Stimulated activated naive CD8-positive, alpha-beta T cell treated with anti-CD3 and anti-CD28 coated beads, Interleukin-15, amount 100 ng/mL, for 72 hours (primary cell): ENCODE data around the gene NEDD4L.

Experiments
- ATAC-seq: fragments of 150-1000 bp; cut with Tn5 transposase; 2 replicates; pipeline ENCODE4 v1.10.0; 2021; ENCODE audit warnings: mild to moderate bottlenecking, moderate library complexity
- DNase-seq, 2 donors: peaks; one replicate each; pipeline ENCODE4 v3.0.0; 2021 to 2022
- H3K27ac Mint-ChIP-seq, 2 donors: one replicate each; pipeline ENCODE4 v1.8.0; 2022; ENCODE audit warnings: mild to moderate bottlenecking in 2 of 2, mixed read lengths in 2 of 2, moderate library complexity in 2 of 2
- H3K27me3 Mint-ChIP-seq: one replicate; pipeline ENCODE4 v1.8.0; 2022; ENCODE audit warnings: mixed read lengths
- H3K4me1 Mint-ChIP-seq: one replicate; pipeline ENCODE4 v1.8.0; 2022; ENCODE audit warnings: mild to moderate bottlenecking, mixed read lengths
- H3K4me3 Mint-ChIP-seq, 2 donors: one replicate each; pipeline ENCODE4 v1.8.0; 2022; ENCODE audit warnings: mild to moderate bottlenecking in 2 of 2, mixed read lengths in 2 of 2, moderate library complexity in 1 of 2
- H3K9me3 Mint-ChIP-seq, 2 donors: one replicate each; pipeline ENCODE4 v1.8.0; 2022; ENCODE audit warnings: mixed read lengths in 2 of 2

NEDD4L gene

GRCh38 chr18:58217052-58217451, 173.0 kb downstream of the NEDD4L start:
- H3K4me1 Mint-ChIP-seq: peaks cover 28% of the 10 kb centered on the region
- ATAC-seq: no peak
- H3K27ac Mint-ChIP-seq: no peak overlapping the region
- no peak overlapping the region for H3K4me3 Mint-ChIP-seq
- H3K27me3 Mint-ChIP-seq: peaks cover 7% of the 10 kb centered on the region
- no peaks in the 10 kb centered on the region for H3K9me3 Mint-ChIP-seq
- no peak for DNase-seq

- H3K27me3 Mint-ChIP-seq: peaks cover 7% of the 10 kb centered on the region
- no peaks in the 10 kb centered on the region for H3K9me3 Mint-ChIP-seq
- DNase-seq (no peak), ATAC-seq (no peak)
- H3K27ac Mint-ChIP-seq: no peak overlapping the region
- peaks cover 31% of the 10 kb centered on the region for H3K4me1 Mint-ChIP-seq
- H3K4me3 Mint-ChIP-seq: no peak overlapping the region
These were observed 174.1 kb downstream of the NEDD4L start for GRCh38 chr18:58218117-58218516.

GRCh38 chr18:58221060-58221725, 177.2 kb downstream of the NEDD4L start:
- no peaks in the 10 kb centered on the region for H3K9me3 Mint-ChIP-seq
- no peak overlapping the region for H3K4me3 Mint-ChIP-seq
- peaks cover 7% of the 10 kb centered on the region for H3K27me3 Mint-ChIP-seq
- ATAC-seq: no peak
- DNase-seq: no peak
- H3K4me1 Mint-ChIP-seq: peaks cover 39% of the 10 kb centered on the region
- H3K27ac Mint-ChIP-seq: no peak overlapping the region

- DNase-seq (no peak), ATAC-seq (no peak)
- H3K9me3 Mint-ChIP-seq: no peaks in the 10 kb centered on the region
- no peak overlapping the region for H3K27ac Mint-ChIP-seq
- no peaks in the 10 kb centered on the region for H3K27me3 Mint-ChIP-seq
- no peak overlapping the region for H3K4me3 Mint-ChIP-seq
- peaks cover 34% of the 10 kb centered on the region for H3K4me1 Mint-ChIP-seq
These were observed 178.6 kb downstream of the NEDD4L start for GRCh38 chr18:58222432-58223125.

GRCh38 chr18:58223717-58224424, 179.8 kb downstream of the NEDD4L start:
- H3K9me3 Mint-ChIP-seq: no peaks in the 10 kb centered on the region
- H3K4me3 Mint-ChIP-seq: no peak overlapping the region
- no peak overlapping the region for H3K27ac Mint-ChIP-seq
- H3K27me3 Mint-ChIP-seq: no peaks in the 10 kb centered on the region
- ATAC-seq (no peak), DNase-seq (no peak)
- H3K4me1 Mint-ChIP-seq: peaks cover 34% of the 10 kb centered on the region

GRCh38 chr18:58224425-58224750, 180.4 kb downstream of the NEDD4L start:
- peaks cover 34% of the 10 kb centered on the region for H3K4me1 Mint-ChIP-seq
- H3K27ac Mint-ChIP-seq: no peak overlapping the region
- H3K4me3 Mint-ChIP-seq: no peak overlapping the region
- ATAC-seq (no peak), DNase-seq (no peak)
- H3K9me3 Mint-ChIP-seq: no peaks in the 10 kb centered on the region
- H3K27me3 Mint-ChIP-seq: no peaks in the 10 kb centered on the region

- Mint-ChIP-seq H3K27ac (no peak overlapping the region), H3K9me3 (no peaks in the 10 kb centered on the region), H3K4me1 (peaks cover 34% of the 10 kb centered on the region), H3K4me3 (no peak overlapping the region), H3K27me3 (no peaks in the 10 kb centered on the region)
- peak; percentile 79 for ATAC-seq
- peak in 1 of 2 donors; percentile 21 for DNase-seq
These were observed 181.1 kb downstream of the NEDD4L start for GRCh38 chr18:58225101-58225500.

GRCh38 chr18:58226429-58226828, 182.4 kb downstream of the NEDD4L start:
- no peaks in the 10 kb centered on the region for H3K27me3 Mint-ChIP-seq
- no peaks in the 10 kb centered on the region for H3K9me3 Mint-ChIP-seq
- peak overlapping the region in 1 of 2 donors; percentile 52 for H3K27ac Mint-ChIP-seq
- no peak overlapping the region for H3K4me3 Mint-ChIP-seq
- ATAC-seq (no peak), DNase-seq (no peak)
- H3K4me1 Mint-ChIP-seq: peaks cover 40% of the 10 kb centered on the region

- no peaks in the 10 kb centered on the region for H3K9me3 Mint-ChIP-seq
- no peak overlapping the region for H3K27ac Mint-ChIP-seq
- H3K4me3 Mint-ChIP-seq: no peak overlapping the region
- no peak for DNase-seq
- peaks cover 38% of the 10 kb centered on the region for H3K4me1 Mint-ChIP-seq
- ATAC-seq: no peak
- H3K27me3 Mint-ChIP-seq: no peaks in the 10 kb centered on the region
These were observed 183.4 kb downstream of the NEDD4L start for GRCh38 chr18:58227361-58227930.

- peaks cover 30% of the 10 kb centered on the region for H3K4me1 Mint-ChIP-seq
- no peak for DNase-seq
- no peaks in the 10 kb centered on the region for H3K27me3 Mint-ChIP-seq
- no peaks in the 10 kb centered on the region for H3K9me3 Mint-ChIP-seq
- no peak for ATAC-seq
- H3K4me3 Mint-ChIP-seq: no peak overlapping the region
- H3K27ac Mint-ChIP-seq: no peak overlapping the region
These were observed 184.2 kb downstream of the NEDD4L start for GRCh38 chr18:58228176-58228575.

GRCh38 chr18:58228762-58229161, 184.7 kb downstream of the NEDD4L start:
- Mint-ChIP-seq H3K27ac (no peak overlapping the region), H3K9me3 (peaks cover 0 to 4% of the 10 kb centered on the region in 2 donors), H3K27me3 (no peaks in the 10 kb centered on the region), H3K4me1 (peaks cover 25% of the 10 kb centered on the region), H3K4me3 (no peak overlapping the region)
- DNase-seq: no peak
- no peak for ATAC-seq

- peaks cover 21% of the 10 kb centered on the region for H3K4me1 Mint-ChIP-seq
- peaks cover 0 to 5% of the 10 kb centered on the region in 2 donors for H3K9me3 Mint-ChIP-seq
- no peaks in the 10 kb centered on the region for H3K27me3 Mint-ChIP-seq
- no peak for DNase-seq
- ATAC-seq: no peak
- H3K4me3 Mint-ChIP-seq: no peak overlapping the region
- H3K27ac Mint-ChIP-seq: no peak overlapping the region
These were observed 185.1 kb downstream of the NEDD4L start for GRCh38 chr18:58229162-58229561.

GRCh38 chr18:58230438-58231179, 186.6 kb downstream of the NEDD4L start:
- no peak for ATAC-seq
- no peak overlapping the region for H3K27ac Mint-ChIP-seq

GRCh38 chr18:58231930-58232329, 187.9 kb downstream of the NEDD4L start:
- Mint-ChIP-seq H3K27ac (no peak overlapping the region), H3K4me3 (no peak overlapping the region), H3K27me3 (no peaks in the 10 kb centered on the region), H3K9me3 (peaks cover 0 to 5% of the 10 kb centered on the region in 2 donors), H3K4me1 (peaks cover 6% of the 10 kb centered on the region)
- no peak for DNase-seq
- no peak for ATAC-seq

More at GRCh38 chr18:58230438-58231179, 186.6 kb downstream of the NEDD4L start:
- no peak overlapping the region for H3K4me3 Mint-ChIP-seq
- DNase-seq: no peak
- peaks cover 6% of the 10 kb centered on the region for H3K4me1 Mint-ChIP-seq
- H3K27me3 Mint-ChIP-seq: no peaks in the 10 kb centered on the region
- peaks cover 0 to 5% of the 10 kb centered on the region in 2 donors for H3K9me3 Mint-ChIP-seq

- H3K4me1 Mint-ChIP-seq: peaks cover 6% of the 10 kb centered on the region
- peaks cover 0 to 5% of the 10 kb centered on the region in 2 donors for H3K9me3 Mint-ChIP-seq
- no peak overlapping the region for H3K27ac Mint-ChIP-seq
- ATAC-seq (no peak), DNase-seq (no peak)
- no peak overlapping the region for H3K4me3 Mint-ChIP-seq
- H3K27me3 Mint-ChIP-seq: no peaks in the 10 kb centered on the region
These were observed 188.6 kb downstream of the NEDD4L start for GRCh38 chr18:58232668-58233067.
